Activated CD4-positive, alpha-beta T cell treated with anti-CD3 and anti-CD28 coated beads for 1 hour (primary cell): ENCODE results near the gene CAND1.

Source experiments
- DNase-seq: peaks from one replicate; pipeline ENCODE4 v3.0.0-alpha.2; 2020

CAND1 gene

GRCh38 chr12:67268896-67269632 lies at the start of gene CAND1:
CAND1 (plus strand) TSS chr12:67269358; CDS start chr12:67269718, 360 bp downstream.
- peak; percentile 94 for DNase-seq

DNA sequence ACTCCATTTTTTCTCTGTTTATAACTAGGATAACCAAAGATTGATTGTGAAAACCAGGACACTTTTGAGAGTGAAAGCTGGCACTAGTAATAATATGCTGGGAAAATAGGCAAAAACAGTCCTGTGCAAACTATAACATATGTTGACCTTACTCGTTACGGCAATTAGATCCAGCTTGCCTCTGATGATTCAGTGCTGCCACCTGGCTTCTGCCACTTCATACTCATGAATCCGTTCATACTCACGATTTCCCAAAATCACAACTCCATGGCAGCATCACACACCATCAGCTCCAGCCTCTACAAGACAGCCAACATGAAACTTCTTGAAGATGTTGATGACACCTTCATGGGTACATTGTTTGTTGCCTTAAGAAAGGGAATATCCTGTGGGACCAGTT lies 49.1 kb upstream of the CAND1 start:
- no peak for DNase-seq

DNA sequence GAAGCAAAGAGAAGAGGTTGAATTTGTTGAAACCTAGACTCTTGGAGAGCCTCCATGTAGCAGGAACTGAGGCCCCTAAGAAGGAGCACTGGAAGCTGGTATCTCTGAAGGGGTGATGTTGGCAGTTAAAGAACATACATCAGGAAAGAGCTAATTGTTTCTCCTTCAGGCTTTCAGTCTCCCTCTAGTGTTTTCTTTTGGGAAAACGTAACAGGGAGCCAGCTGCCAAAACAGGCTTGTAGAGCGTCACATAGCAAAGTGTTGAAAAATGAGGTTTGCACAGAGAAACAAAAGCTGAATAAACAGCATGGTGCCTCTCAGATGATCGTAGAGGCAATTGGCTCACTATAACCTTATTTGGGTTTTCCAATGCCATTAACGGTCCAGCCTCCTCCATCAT lies 46.9 kb upstream of the CAND1 start:
- no peak for DNase-seq

- DNase-seq: no peak
Measured at GRCh38 chr12:67223225-67223624, 45.9 kb upstream of the CAND1 start.

GRCh38 chr12:67237231-67237630 lies 31.9 kb upstream of the CAND1 start:
- DNase-seq: no peak

DNA sequence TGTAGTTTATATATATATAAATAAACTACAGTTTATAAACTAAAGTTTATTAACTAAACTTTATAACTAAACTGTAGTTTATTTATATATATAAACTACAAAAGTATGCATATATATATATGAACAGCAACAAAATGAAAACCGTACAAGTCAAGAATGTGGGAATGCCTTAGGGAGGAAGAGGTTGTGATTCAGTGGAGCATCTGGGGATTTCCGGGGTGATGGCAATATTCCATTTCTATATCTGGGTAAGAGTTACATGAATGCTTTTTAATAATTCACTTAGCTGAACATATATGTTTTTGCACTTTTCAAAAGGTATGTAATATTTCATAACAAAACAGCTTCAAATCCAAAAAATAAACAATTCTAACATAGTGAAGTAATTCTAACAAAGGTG lies 30.1 kb upstream of the CAND1 start:
- no peak for DNase-seq

GRCh38 chr12:67241482-67241881 lies 27.7 kb upstream of the CAND1 start:
- DNase-seq: no peak

DNA sequence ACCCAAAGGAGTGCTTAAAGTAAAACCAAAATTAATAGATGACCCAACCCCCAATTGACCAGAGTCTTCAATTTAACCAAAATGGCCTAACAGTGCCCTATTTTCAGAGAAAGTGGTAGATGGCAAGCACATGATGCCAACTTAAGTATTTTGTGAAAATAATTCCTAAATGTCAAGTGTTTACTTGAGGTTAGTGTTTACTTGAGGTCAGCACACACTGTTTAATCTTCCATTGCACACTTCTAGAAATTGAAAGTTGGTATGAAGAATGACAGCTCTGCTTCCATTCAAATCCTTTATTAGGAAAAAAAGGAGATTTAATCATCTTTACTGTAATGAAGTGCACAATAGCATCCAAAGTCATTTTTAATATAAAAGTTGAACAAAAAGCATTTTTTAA lies 25.9 kb upstream of the CAND1 start:
- no peak for DNase-seq

- no peak for DNase-seq
Measured at GRCh38 chr12:67245571-67245970, 23.6 kb upstream of the CAND1 start.

DNA sequence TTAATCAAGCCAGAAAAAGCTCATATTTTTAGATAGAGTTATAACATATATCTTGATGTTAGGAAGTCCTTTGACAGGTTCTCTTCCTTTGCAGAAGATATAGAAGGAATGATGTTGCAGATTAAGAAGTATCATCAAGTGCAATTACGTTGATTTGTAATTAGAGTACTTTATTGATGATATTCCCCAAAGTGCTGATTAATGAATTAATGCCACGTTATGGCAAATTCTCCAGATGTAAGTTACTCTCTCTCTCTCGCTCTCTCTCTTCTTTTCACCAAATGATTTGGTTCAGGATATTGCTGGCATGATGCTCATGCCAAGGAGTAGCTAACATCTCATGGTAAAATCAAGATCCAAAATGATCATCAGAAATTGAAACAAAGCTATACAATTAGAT lies 18.1 kb upstream of the CAND1 start:
- DNase-seq: no peak

DNA sequence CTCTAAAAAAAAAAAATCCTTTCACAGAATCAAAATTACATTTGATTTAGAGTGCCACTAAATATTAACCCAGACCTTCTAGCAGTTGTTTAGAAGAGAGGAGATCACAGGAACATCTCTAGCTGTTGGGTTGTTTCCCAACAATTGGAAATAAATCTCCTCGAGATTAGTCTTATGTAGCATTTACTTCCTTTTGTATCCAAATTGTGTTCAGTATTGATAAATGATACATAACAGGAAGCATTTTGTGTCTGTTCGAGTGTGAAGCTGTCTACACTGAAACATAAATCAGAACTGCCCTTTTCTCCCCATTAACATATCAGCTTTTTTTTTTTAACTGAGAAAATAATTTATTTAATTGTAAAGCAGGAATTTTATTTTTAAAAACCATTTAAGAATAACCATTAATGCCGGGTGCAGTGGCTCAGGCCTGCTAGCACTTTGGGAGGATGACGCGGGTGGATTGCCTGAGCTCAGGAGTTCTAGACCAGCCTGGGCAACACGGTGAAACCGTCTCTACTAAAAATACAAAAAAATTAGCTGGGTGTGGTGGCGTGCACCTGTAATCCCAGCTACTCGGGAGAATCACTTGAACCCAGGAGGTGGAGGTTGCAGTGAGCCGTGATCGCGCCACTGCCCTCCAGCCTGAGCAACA lies 14.7 kb upstream of the CAND1 start:
- no peak for DNase-seq

DNA sequence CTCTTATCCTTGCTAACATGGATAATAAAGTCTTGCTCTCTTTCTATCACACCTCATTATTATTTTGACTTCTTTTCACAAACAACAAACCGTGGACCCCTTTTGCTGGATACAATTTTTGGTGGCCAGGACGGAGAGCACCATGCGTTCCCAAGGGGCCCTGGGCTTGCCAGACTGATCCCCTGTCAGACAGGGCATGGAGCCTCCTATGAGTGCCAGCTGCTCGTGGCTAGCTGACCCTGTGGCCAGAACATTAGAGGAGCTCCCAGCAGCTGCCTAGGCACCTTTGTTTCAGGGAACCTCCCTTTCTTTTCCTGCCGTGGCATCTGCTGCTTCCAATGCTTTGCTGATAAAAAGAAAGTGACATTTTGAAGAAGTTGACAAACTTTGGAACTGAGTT lies 12.5 kb upstream of the CAND1 start:
- no peak for DNase-seq

GRCh38 chr12:67263471-67263870 lies 5.7 kb upstream of the CAND1 start:
- no peak for DNase-seq

DNA sequence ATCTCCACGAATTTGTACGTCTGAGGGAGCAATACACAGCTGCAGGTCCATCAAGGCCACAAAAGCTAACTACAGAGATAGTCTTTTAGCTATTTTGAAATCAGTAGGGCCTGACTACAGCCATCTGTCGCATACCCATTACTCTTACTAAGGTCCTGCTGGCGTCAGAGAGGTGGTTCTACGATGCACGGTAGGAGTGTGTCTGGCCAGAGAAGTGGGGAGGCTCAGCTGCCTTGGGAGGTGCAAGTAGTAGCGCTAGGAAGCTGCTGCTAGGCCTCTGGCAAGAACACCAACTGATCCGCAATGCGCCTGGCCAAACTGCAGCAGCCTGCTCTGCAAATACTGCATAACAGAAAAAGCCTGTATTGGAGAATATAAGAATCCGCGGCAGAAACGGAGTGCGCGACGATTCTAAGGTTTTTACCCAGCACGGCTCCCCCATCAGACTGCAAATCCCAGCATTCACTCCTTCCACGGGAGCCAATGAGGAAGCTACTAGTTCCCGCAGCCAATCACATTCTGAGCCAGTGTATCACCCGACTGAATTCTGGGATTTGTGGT lies 743 bp upstream of the CAND1 start:
- peak; percentile 74 for DNase-seq

GRCh38 chr12:67269633-67270573 lies 745 bp downstream of the CAND1 start:
- peak; percentile 36 for DNase-seq

DNA sequence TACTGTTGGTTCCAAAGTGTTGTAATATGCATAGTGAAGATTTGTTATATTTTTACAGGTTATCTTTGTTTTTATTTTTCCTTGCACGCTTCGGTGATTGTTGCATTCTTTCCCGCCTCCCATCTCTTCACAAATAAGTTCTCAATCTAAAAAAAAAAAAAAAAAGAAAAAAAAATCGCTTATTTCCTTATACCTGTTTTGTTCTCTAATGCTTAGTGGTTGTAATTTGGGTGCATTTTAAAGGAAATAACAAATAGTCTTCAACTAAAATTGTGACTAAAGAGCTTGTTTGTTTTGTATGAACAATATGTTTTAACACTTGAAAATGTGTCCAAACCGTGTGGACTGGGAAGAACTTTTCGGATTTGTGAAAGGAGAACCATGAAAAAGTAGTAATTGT lies 1.5 kb downstream of the CAND1 start:
- no peak for DNase-seq

- no peak for DNase-seq
Measured at GRCh38 chr12:67271976-67272375, 2.8 kb downstream of the CAND1 start.

GRCh38 chr12:67274186-67274585 lies 5.0 kb downstream of the CAND1 start:
- DNase-seq: no peak

GRCh38 chr12:67275380-67275913 lies 6.3 kb downstream of the CAND1 start:
- no peak for DNase-seq

DNA sequence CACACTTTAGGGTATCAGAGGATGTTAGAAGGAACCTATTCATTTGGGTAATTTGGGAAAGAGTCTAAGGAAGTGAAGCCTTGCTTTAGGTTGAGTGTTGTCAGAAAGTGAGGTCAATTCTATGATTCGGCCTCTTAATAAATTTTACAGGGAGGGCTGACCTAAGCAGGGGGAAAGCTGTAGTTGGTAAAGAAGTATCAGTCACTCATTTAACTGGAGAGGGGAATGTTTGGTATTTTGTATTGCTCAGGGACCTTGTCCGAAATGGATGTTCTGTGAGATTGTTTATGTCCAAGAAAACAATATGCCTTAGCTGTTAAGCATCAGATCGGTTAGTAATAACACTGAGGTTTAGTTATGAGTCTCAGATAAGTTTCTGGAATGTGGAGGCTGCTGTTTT lies 7.3 kb downstream of the CAND1 start:
- DNase-seq: no peak

GRCh38 chr12:67279637-67280036 lies 10.5 kb downstream of the CAND1 start:
- no peak for DNase-seq

DNA sequence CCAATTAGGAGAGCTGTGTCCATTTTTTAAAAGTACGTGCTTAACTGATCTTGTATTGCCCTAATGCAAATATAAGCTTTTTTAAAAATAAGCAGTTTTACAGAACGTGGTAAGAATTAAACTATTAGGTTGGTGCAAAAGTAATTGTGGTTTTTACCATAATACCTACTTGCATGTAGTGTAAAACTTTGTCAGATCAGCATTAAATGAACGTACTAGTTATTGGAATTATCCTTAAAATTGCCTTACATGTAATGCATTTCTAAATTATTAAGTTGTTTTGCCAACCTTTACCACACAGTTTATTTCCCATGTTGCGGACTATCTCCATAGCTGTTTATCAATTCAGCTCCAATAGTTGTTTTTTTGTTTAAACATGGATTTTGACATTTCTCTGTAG lies 10.9 kb downstream of the CAND1 start:
- no peak for DNase-seq

- DNase-seq: no peak
Measured at GRCh38 chr12:67280572-67280971, 11.4 kb downstream of the CAND1 start.
